ENCODE measurements around the gene AFAP1.

AFAP1 gene

DNA sequence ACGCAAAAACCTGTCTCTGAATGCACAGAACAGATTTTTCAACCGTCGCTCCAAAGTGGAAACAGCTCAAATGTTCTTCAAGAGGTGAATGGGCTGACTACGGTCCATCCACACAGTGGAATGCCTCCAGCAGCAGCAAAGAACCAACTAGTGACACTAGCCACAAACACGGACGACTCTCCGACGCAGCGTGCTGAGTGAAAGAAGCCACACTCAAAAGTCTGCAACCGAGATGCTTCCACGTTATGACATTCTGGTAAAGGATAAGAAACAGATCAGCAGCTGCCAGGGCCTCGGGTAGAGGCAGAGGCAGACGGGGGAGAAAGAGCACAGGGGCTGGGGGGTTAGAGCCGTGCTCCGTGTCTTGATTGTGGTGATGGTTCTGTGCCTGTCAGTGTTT, 125.2 kb downstream of the AFAP1 start:
- FAIRE-seq (no peak), DNase-seq (ENCODE audit: insufficient read length, low spot score) (no peak)
- TF ChIP-seq POLR2A (IDR thresholded peaks at IDR 0.05; ENCODE audit: low read depth, low read length), result no peak

GRCh38 chr4:7813674-7814073, 126.0 kb downstream of the AFAP1 start:
- FAIRE-seq, result no peak
- DNase-seq (ENCODE audit: insufficient read length, low spot score), result no peak
- TF ChIP-seq POLR2A (IDR thresholded peaks at IDR 0.05; ENCODE audit: low read depth, low read length), result no peak

DNA sequence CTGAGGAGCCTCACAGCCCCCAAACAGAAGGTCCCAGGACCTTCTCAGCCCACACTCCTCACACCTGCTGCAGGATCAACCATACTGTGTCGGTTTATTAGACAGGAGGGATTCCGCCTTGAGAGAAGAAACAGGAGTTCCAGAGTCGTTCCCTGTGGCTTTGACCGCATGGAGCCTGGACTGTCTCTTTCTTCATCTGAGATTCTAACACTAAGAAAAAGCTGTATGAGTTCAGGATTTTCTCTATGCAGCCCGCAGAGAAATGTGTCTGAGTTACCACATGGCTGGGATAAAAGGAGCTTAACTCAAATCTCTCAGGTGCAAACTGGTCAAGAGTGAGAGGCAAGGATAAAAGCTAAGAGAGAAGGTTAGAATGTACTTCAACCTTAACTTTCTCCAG, 126.7 kb downstream of the AFAP1 start:
- DNase-seq (ENCODE audit: insufficient read length, low spot score), result no peak
- FAIRE-seq, result no peak
- no peak for TF ChIP-seq POLR2A (IDR thresholded peaks at IDR 0.05; ENCODE audit: low read depth, low read length)

GRCh38 chr4:7812231-7812857, 127.3 kb downstream of the AFAP1 start:
- FAIRE-seq, result no peak
- DNase-seq (ENCODE audit: insufficient read length, low spot score), result no peak
- no peak for TF ChIP-seq POLR2A (IDR thresholded peaks at IDR 0.05; ENCODE audit: low read depth, low read length)

DNA sequence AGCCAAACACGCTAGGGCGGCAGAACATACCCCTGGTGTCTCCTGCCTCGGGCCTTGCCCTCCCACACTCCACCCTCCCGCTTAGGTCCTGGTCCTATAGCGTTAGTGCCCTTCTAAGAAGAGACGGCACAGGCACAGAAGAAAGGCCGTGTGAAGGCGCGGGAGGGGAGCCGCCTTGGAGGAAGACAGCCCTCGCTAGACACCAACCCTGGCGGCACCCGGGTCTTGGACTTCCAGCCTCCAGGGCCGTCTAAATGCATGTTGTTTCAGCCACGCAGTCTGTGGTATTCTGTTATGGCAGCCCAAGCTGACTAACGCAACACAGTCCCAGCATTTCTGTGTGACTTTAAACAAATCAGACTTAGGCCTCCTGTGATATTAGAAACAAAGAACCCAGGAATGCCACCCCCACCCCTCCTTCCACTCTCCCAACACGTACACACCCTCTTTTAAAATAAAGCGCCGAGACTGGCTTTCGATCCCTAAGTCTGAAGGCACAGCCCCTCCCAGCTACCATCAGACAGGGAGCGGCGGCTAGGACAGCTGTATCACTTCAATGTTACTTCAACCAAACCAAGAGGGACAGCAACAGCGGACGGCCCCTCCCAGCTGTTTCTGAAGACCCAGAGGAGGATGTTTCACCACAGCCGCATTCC, 128.0 kb downstream of the AFAP1 start:
- no peak for FAIRE-seq
- no peak for TF ChIP-seq POLR2A (IDR thresholded peaks at IDR 0.05; ENCODE audit: low read depth, low read length)
- DNase-seq (ENCODE audit: insufficient read length, low spot score), result no peak

DNA sequence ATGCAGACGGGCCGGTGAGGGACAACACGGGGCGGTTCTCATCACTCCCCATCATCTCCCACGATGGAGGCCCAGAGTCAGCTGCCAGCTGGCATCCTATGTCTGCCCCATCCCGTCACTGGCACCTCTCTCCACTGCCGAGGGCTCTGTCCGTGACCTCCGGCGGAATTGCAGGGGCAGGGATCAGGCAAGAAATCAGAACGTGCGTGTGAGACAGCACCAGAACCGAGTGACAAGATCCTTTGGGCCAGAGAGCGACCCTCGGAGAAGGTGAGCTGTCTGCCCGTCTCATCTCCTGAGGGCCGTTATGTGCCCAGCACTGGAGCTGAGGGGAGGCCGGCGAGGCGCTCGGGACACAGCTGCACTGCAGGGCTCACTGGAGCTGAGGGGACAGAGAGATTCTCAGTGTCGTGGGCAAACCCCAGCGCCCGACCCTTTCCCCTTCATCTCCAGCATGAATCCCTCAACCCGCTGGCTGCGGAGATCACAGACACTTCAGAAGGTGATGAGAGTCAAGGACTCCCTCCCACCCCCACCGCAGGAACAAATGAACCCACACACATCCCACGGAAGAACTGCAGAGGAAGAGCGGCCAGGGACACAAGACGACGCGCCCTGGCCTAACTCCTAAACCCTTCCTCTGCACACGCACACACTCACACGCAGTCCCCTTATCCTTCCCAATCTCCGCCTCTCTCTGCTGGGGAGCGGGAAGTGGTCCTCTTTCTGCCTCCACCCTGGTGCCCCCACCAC, 128.7 kb downstream of the AFAP1 start:
- FAIRE-seq, result no peak
- no peak for TF ChIP-seq POLR2A (IDR thresholded peaks at IDR 0.05; ENCODE audit: low read depth, low read length)
- no peak for DNase-seq (ENCODE audit: insufficient read length, low spot score)

DNA sequence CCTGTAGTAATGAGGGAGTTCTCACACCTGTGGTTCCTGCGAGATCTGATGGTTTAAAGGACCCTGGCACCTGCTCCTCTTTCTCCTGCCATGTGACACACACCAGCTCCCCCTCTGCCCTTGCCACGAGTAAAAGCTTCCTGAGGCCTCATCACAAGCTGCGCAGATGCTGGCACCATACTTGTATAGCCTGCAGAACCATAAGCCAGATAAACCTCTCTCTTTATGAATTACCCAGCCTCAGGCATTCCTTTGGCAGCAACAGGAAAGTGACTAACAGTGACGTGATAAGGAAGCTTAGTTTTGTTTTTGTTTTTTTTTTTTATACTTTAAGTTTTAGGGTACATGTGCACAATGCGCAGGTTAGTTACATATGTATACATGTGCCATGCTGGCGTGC, 130.9 kb downstream of the AFAP1 start:
- no peak for FAIRE-seq
- TF ChIP-seq POLR2A (IDR thresholded peaks at IDR 0.05; ENCODE audit: low read depth, low read length), result no peak
- no peak for DNase-seq (ENCODE audit: insufficient read length, low spot score)

DNA sequence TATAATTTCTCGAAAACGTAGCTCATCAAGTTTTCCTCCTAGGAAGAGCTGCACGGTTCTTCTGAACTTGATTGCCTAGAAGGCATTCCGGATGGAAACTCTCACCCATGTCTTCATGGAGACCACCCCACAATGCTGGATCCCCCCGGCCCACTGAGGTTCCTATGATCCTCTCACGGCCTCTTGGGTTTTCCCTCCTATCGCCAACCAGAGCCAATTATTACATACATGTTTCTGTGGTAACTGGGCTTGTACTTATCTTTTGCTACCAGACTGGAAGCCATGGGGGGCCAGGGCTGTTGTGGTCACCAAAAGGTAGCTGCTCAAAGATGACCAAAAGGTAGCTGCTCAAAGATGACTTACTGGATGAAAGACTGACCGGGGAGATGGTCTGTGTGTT, 131.5 kb downstream of the AFAP1 start:
- no peak for TF ChIP-seq POLR2A (IDR thresholded peaks at IDR 0.05; ENCODE audit: low read depth, low read length)
- DNase-seq (ENCODE audit: insufficient read length, low spot score) (no peak), FAIRE-seq (no peak)

DNA sequence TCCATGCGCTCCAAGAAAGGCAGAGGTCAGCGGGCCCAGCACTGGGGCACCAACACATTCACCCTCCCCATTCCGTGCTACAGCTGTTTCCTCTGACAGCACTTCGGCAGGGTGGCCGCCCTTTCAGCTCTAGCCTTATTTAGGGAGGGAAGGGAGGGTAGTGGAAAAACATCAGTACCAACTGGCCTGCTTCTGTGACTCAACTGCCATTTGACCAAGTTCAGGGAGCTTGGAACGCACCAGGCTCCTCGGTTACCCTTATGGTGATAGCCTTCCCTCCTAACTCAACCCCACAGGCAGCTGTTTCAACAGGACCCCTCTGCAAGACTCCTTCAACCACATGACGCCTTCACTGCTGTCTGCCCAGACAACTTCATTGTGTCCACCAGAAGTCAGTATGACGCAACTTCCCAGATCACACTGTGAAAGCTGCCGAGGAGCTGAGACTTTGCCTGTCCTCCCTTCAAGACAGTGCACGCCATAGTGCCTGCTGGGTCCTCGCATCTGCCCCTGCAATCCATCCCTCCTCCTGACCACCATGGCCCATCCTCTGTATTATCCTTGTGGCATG, 132.2 kb downstream of the AFAP1 start:
- FAIRE-seq (no peak), DNase-seq (ENCODE audit: insufficient read length, low spot score) (no peak)
- TF ChIP-seq POLR2A (IDR thresholded peaks at IDR 0.05; ENCODE audit: low read depth, low read length), result no peak

DNA sequence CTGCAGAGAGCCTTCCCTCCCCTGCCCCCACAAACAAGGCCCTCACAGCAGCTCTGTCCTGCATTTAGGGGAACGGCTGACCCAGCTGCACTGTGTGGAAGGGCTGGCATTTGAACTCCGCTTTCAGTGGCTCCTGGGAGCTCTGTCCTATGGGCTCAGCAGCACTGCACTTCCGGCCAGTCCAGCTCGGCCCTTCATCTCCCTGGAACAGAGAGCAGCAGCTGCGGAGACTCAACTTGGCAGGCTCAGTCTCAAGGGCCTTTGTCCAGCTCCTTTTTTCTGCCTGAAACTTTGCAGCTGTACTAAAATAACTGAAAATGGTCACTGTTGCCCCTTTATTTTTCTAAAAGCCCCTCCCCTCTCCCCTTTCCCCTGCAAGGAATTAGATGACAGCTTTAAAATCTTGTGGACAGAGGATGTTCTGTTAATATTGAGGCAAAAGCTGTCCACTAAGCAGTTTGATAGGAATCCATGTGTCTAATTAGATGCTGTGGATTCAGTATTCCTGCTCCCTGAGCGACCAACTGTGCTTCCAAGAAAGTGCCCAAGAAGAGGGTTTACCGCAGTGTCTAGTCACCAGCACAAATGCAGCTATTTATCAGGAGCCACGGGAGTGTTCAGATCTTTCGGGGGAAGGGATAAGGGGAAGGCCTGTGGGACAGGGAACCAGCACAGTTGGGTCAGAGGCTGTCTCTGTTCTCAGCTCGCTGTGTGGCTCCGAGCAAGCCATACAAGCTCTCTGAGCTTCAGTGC, 133.1 kb downstream of the AFAP1 start:
- TF ChIP-seq POLR2A (IDR thresholded peaks at IDR 0.05; ENCODE audit: low read depth, low read length), result no peak
- no peak for DNase-seq (ENCODE audit: insufficient read length, low spot score)
- FAIRE-seq, result no peak

- no peak for TF ChIP-seq POLR2A (IDR thresholded peaks at IDR 0.05; ENCODE audit: low read depth, low read length)
- FAIRE-seq, result no peak
- DNase-seq (ENCODE audit: insufficient read length, low spot score), result peak; percentile 26
Observed at GRCh38 chr4:7805533-7806337, 133.9 kb downstream of the AFAP1 start.

- TF ChIP-seq POLR2A (IDR thresholded peaks at IDR 0.05; ENCODE audit: low read depth, low read length), result no peak
- FAIRE-seq (no peak), DNase-seq (ENCODE audit: insufficient read length, low spot score) (no peak)
Observed at GRCh38 chr4:7804756-7805385, 134.8 kb downstream of the AFAP1 start.
